Astrocyte of the spinal cord (primary cell): ENCODE data around the gene DNAJC3.
"Not testable (repeated sequence)": the region's sequence is repeated elsewhere in the genome, so short reads cannot be mapped to it uniquely, and the experiment has no call there.

Experiments used
- DNase-seq: peaks from one replicate; pipeline ENCODE4 v3.0.0; 2011; ENCODE audit warnings: low read depth, low spot score
- H3K4me3 ChIP-seq: 2 replicates; pipeline ENCODE4 v1.5.1; 2011; ENCODE audit warnings: low read depth, mild to moderate bottlenecking, low read length, moderate library complexity
- in situ Hi-C: cut with HindIII; loops from 2 replicates; pipeline ENCODE4 v1.10.0; 2017; ENCODE audit warnings: low sequenced_read_pairs
- TF ChIP-seq, protein P1 (sequence below): IDR thresholded peaks from 2 replicates; pipeline ENCODE4 v1.5.1; 2012; ENCODE audit warnings: low read depth, mild to moderate bottlenecking, low read length, inconsistent platforms

DNAJC3 gene

DNA sequence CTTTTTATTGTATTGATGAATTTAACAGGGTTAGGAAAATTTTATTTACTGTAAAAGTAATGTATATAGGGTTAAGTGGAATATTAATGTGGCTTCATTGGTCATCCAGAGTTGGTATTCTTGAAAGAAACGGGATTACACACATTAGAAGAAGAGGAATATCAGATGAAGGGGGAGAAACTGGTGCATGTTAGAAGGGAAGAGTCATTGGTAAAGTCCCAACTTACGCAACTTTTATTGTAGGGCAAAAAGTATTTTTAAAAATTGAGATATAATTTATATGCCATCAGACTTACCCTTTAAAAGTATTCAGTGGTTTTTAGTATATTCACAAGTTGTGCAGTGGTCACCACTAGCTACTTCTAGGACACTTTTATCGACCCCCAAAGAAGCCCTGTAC lies 47.3 kb downstream of the DNAJC3 start:
- no peak for DNase-seq

GRCh38 chr13:95726876-95727275 lies 49.9 kb downstream of the DNAJC3 start:
- no peak for DNase-seq
- H3K4me3 ChIP-seq = no peak overlapping the region
- TF ChIP-seq, protein P1, sequence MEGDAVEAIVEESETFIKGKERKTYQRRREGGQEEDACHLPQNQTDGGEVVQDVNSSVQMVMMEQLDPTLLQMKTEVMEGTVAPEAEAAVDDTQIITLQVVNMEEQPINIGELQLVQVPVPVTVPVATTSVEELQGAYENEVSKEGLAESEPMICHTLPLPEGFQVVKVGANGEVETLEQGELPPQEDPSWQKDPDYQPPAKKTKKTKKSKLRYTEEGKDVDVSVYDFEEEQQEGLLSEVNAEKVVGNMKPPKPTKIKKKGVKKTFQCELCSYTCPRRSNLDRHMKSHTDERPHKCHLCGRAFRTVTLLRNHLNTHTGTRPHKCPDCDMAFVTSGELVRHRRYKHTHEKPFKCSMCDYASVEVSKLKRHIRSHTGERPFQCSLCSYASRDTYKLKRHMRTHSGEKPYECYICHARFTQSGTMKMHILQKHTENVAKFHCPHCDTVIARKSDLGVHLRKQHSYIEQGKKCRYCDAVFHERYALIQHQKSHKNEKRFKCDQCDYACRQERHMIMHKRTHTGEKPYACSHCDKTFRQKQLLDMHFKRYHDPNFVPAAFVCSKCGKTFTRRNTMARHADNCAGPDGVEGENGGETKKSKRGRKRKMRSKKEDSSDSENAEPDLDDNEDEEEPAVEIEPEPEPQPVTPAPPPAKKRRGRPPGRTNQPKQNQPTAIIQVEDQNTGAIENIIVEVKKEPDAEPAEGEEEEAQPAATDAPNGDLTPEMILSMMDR = no peak
- in situ Hi-C loops = no loop called here

More for the DNA sequence above, 47.3 kb downstream of the DNAJC3 start:
- TF ChIP-seq, protein P1 = no peak
- in situ Hi-C loops = no loop called here
- no peak overlapping the region for H3K4me3 ChIP-seq

GRCh38 chr13:95728957-95729356 lies 52.0 kb downstream of the DNAJC3 start:
- DNase-seq = no peak
- in situ Hi-C loops = no loop called here
- no peak overlapping the region for H3K4me3 ChIP-seq
- TF ChIP-seq, protein P1 = no peak

GRCh38 chr13:95734124-95734523 lies 57.2 kb downstream of the DNAJC3 start:
- in situ Hi-C loops = no loop called here

DNA sequence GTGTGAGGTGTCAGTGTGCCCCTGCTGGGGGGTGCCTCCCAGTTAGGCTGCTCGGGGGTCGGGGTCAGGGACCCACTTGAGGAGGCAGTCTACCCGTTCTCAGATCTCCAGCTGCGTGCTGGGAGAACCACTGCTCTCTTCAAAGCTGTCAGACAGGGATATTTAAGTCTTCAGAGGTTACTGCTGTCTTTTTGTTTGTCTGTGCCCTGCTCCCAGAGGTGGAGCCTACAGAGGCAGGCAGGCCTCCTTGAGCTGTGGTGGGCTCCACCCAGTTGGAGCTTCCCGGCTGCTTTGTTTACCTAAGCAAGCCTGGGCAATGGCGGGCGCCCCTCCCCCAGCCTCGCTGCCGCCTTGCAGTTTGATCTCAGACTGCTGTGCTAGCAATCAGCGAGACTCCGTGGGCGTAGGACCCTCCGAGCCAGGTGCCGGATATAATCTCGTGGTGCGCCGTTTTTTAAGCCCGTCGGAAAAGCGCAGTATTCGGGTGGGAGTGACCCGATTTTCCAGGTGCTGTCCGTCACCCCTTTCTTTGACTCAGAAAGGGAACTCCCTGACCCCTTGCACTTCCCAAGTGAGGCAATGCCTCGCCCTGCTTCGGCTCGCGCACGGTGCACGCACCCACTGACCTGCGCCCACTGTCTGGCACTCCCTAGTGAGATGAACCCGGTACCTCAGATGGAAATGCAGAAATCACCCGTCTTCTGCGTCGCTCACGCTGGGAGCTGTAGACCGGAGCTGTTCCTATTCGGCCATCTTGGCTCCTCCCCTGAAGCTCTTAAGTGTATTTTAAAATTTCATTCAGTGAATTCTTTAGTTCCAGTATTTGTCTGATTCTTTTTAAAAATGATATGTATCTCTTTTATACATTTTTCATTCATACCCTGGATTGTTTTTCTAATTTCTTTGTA lies 63.4 kb downstream of the DNAJC3 start:
- H3K4me3 ChIP-seq, in situ Hi-C loops, DNase-seq: not testable (repeated sequence)

More at GRCh38 chr13:95734124-95734523, 57.2 kb downstream of the DNAJC3 start:
- H3K4me3 ChIP-seq = no peak overlapping the region
- DNase-seq = no peak
- TF ChIP-seq, protein P1 = no peak

GRCh38 chr13:95740979-95741320 lies 64.0 kb downstream of the DNAJC3 start:
- TF ChIP-seq, protein P1 = no peak
- no peak for DNase-seq
- no peak overlapping the region for H3K4me3 ChIP-seq
- in situ Hi-C loops = no loop called here
